NB4 (cell line): ENCODE measurements around the gene CD7.

Experiments used
- MYC ChIP-seq: IDR thresholded peaks from 2 replicates; pipeline ENCODE4 v1.6.1; 2011; ENCODE audit warnings: low read depth, low read length
- POLR2A ChIP-seq: IDR thresholded peaks from 2 replicates; pipeline ENCODE4 v1.6.1; 2011; ENCODE audit warnings: mild to moderate bottlenecking; ENCODE audit not compliant: insufficient read length; ENCODE audit errors: extremely low read depth
- TF ChIP-seq, protein P1 (sequence below): IDR thresholded peaks from one replicate; pipeline ENCODE4 v1.5.1; 2012; ENCODE audit warnings: low read depth, low read length
- TF ChIP-seq, protein P2 (sequence below): IDR thresholded peaks from 2 replicates; pipeline ENCODE4 v1.6.1; 2011; ENCODE audit warnings: low read depth, low read length

GRCh38 chr17:82297714-82298537 lies 19.5 kb downstream of the CD7 start:
- TF ChIP-seq, protein P1, sequence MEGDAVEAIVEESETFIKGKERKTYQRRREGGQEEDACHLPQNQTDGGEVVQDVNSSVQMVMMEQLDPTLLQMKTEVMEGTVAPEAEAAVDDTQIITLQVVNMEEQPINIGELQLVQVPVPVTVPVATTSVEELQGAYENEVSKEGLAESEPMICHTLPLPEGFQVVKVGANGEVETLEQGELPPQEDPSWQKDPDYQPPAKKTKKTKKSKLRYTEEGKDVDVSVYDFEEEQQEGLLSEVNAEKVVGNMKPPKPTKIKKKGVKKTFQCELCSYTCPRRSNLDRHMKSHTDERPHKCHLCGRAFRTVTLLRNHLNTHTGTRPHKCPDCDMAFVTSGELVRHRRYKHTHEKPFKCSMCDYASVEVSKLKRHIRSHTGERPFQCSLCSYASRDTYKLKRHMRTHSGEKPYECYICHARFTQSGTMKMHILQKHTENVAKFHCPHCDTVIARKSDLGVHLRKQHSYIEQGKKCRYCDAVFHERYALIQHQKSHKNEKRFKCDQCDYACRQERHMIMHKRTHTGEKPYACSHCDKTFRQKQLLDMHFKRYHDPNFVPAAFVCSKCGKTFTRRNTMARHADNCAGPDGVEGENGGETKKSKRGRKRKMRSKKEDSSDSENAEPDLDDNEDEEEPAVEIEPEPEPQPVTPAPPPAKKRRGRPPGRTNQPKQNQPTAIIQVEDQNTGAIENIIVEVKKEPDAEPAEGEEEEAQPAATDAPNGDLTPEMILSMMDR = no peak
- no peak for TF ChIP-seq POLR2A
- TF ChIP-seq MYC = peak; percentile 70; the same call in 1 of the 2 replicates
- TF ChIP-seq, protein P2, sequence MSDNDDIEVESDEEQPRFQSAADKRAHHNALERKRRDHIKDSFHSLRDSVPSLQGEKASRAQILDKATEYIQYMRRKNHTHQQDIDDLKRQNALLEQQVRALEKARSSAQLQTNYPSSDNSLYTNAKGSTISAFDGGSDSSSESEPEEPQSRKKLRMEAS = peak; percentile 55
